GM12878 (cell line): ENCODE measurements around the gene RESP18. TPM values are rescaled to one million over a fixed set of nuclear protein-coding genes. Genes with fewer than 3 reads are reported as not detected.

Experiments used
- ATAC-seq: fragments of 200-7000 bp; cut with Tn5 transposase; 3 replicates; pipeline ENCODE4 v1.9.1; 2020; ENCODE audit warnings: mild to moderate bottlenecking, moderate library complexity
- BruUV-seq: library from RNA; stranded (reverse); fragments of 400-500 nt; replicated peaks from 2 replicates; lab custom pipeline; 2021; lab: Mats Ljungman, UMichigan
- CTCF ChIA-PET: fragments of 300-600 bp; sonication (Branson Sonifier 250); formaldehyde crosslinking; extraction: SDS; loops from one replicate; lab custom pipeline; 2021; ENCODE audit warnings: inconsistent platforms; lab: Yijun Ruan, JAX
- POLR2A ChIA-PET: fragments of 350-600 bp; formaldehyde crosslinking; extraction: SDS; loops from one replicate; lab custom pipeline; 2021; ENCODE audit warnings: inconsistent platforms; lab: Charles Lee
- RAD21 ChIA-PET: fragments of 300-600 bp; sonication (Branson Sonifier 250); formaldehyde crosslinking; loops from one replicate; lab custom pipeline; 2023; ENCODE audit warnings: antibody characterized with exemption; ENCODE audit not compliant: unreplicated experiment; lab: Charles Lee
- SMC1A ChIA-PET: fragments of 300-600 bp; sonication (Branson Sonifier 250); formaldehyde crosslinking; loops from one replicate; lab custom pipeline; 2023; ENCODE audit not compliant: unreplicated experiment, uncharacterized antibody; lab: Charles Lee
- DNase-seq: peaks from one replicate; pipeline ENCODE4 v3.0.0-alpha.2; 2011; ENCODE audit warnings: low read depth, low spot score
- FAIRE-seq: peaks from 3 replicates; lab custom pipeline; 2011; peaks lifted over from hg19 to GRCh38; lab: Jason Lieb, UNC
- H2AFZ ChIP-seq: 2 replicates; pipeline ENCODE4 v1.6.0; 2011; ENCODE audit warnings: low read depth, low read length, control low read depth; ENCODE audit not compliant: control insufficient read depth
- H3K27ac ChIP-seq: 2 replicates; pipeline ENCODE4 v1.5.1; 2011; ENCODE audit warnings: control low read depth; ENCODE audit not compliant: control insufficient read depth, insufficient read depth
- H3K27me3 ChIP-seq, 2 experiments: replicated peaks in 1 of 2; 2 replicates each; pipeline versions ENCODE4 v1.6.0 to v1.6.1; 2011; ENCODE audit warnings: low read length in 1 of 2; ENCODE audit not compliant: control insufficient read depth in 2 of 2, insufficient read depth in 2 of 2
- H3K36me3 ChIP-seq, 2 experiments: 2 replicates each; pipeline ENCODE4 v1.5.1; 2011; ENCODE audit warnings: low read length in 1 of 2; ENCODE audit not compliant: control insufficient read depth in 2 of 2, insufficient read depth in 2 of 2
- H3K4me1 ChIP-seq: 2 replicates; pipeline ENCODE4 v1.6.1; 2011; ENCODE audit warnings: mild to moderate bottlenecking, low read length, moderate library complexity, mixed read lengths; ENCODE audit not compliant: control insufficient read depth, insufficient read depth
- H3K4me2 ChIP-seq: 2 replicates; pipeline ENCODE4 v1.6.0; 2011; ENCODE audit warnings: control low read depth; ENCODE audit not compliant: control insufficient read depth, insufficient read depth
- H3K4me3 ChIP-seq: fragments of 200-600 bp; sonication (generic); 2 replicates; pipeline ENCODE4 v1.5.1; 2016
- H3K79me2 ChIP-seq: 2 replicates; pipeline ENCODE4 v1.6.0; 2011; ENCODE audit warnings: low read length; ENCODE audit not compliant: control insufficient read depth, insufficient read depth
- H3K9ac ChIP-seq: 2 replicates; pipeline ENCODE4 v1.8.0; 2011; ENCODE audit warnings: low read length, control low read depth, mixed read lengths; ENCODE audit not compliant: control insufficient read depth, insufficient read depth
- H3K9me3 ChIP-seq: replicated peaks from 3 replicates; pipeline ENCODE4 v1.5.1; 2011; ENCODE audit warnings: mild to moderate bottlenecking, low read length; ENCODE audit not compliant: control insufficient read depth, insufficient read depth
- H4K20me1 ChIP-seq: 2 replicates; pipeline ENCODE4 v1.6.0; 2011; ENCODE audit not compliant: control insufficient read depth, insufficient read depth
- CBX5 ChIP-seq: sonication (generic); IDR thresholded peaks from 2 replicates; pipeline ENCODE4 v1.6.1; 2016; ENCODE audit warnings: low read depth, moderate library complexity, mild to moderate bottlenecking, inconsistent platforms
- ETV6 ChIP-seq, 2 experiments: fragments of 450-650 bp in 1 of 2; IDR thresholded peaks in 1 of 2; conservative IDR thresholded peaks in 1 of 2; 2 replicates each; pipeline ENCODE4 v1.6.1; 2014; ENCODE audit warnings: antibody characterized with exemption in 1 of 2, borderline replicate concordance in 1 of 2, low read depth in 1 of 2, mild to moderate bottlenecking in 1 of 2, moderate library complexity in 1 of 2
- FOS ChIP-seq: IDR thresholded peaks from 3 replicates; pipeline ENCODE4 v1.6.1; 2011; ENCODE audit warnings: borderline replicate concordance; ENCODE audit not compliant: insufficient read length; ENCODE audit errors: extremely low read depth
- GABPA ChIP-seq: IDR thresholded peaks from 2 replicates; pipeline ENCODE4 v1.6.1; 2014; ENCODE audit warnings: antibody characterized with exemption, low read depth, mild to moderate bottlenecking, inconsistent platforms
- IRF3 ChIP-seq: fragments of 450-650 bp; IDR thresholded peaks from 2 replicates; pipeline ENCODE4 v1.6.1; 2014; ENCODE audit warnings: mild to moderate bottlenecking
- JUNB ChIP-seq: IDR thresholded peaks from 2 replicates; pipeline ENCODE4 v1.6.1; 2016; ENCODE audit warnings: antibody characterized with exemption, mild to moderate bottlenecking
- MTA3 ChIP-seq: IDR thresholded peaks from 2 replicates; pipeline ENCODE4 v1.6.1; 2012; ENCODE audit warnings: low read length, inconsistent platforms, borderline replicate concordance
- NFIC ChIP-seq: IDR thresholded peaks from 2 replicates; pipeline ENCODE4 v1.6.1; 2012; ENCODE audit warnings: low read depth, mild to moderate bottlenecking, inconsistent platforms, low read length, moderate library complexity
- NFYA ChIP-seq: IDR thresholded peaks from 2 replicates; pipeline ENCODE4 v1.6.1; 2011; ENCODE audit warnings: low read depth, mild to moderate bottlenecking, low read length, improper control_type of control experiment, borderline replicate concordance
- NRF1 ChIP-seq: conservative IDR thresholded peaks from 2 replicates; pipeline ENCODE4 v1.6.1; 2011; ENCODE audit warnings: mild to moderate bottlenecking, low read depth, low read length, improper control_type of control experiment
- POLR2AphosphoS5 ChIP-seq: IDR thresholded peaks from 2 replicates; pipeline ENCODE4 v1.6.1; 2011; ENCODE audit warnings: mild to moderate bottlenecking, low read length, inconsistent platforms
- RELB ChIP-seq: fragments of 450-650 bp; IDR thresholded peaks from 2 replicates; pipeline ENCODE4 v1.6.1; 2017; ENCODE audit warnings: low read depth, mild to moderate bottlenecking, moderate library complexity
- REST ChIP-seq: IDR thresholded peaks from 2 replicates; pipeline ENCODE4 v1.6.1; 2012; ENCODE audit warnings: mild to moderate bottlenecking, low read depth, low read length
- SREBF1 ChIP-seq: IDR thresholded peaks from 2 replicates; pipeline ENCODE4 v1.6.1; 2012; ENCODE audit warnings: mild to moderate bottlenecking, low read length
- SREBF2 ChIP-seq: IDR thresholded peaks from 2 replicates; pipeline ENCODE4 v1.6.1; 2012; ENCODE audit warnings: mild to moderate bottlenecking, low read length
- STAT1 ChIP-seq: fragments of 450-650 bp; conservative IDR thresholded peaks from 2 replicates; pipeline ENCODE4 v1.6.1; 2014; ENCODE audit warnings: antibody characterized with exemption, mild to moderate bottlenecking
- TCF12 ChIP-seq: IDR thresholded peaks from 2 replicates; pipeline ENCODE4 v1.6.1; 2011; ENCODE audit warnings: low read depth, mild to moderate bottlenecking, low read length
- WRNIP1 ChIP-seq: IDR thresholded peaks from 2 replicates; pipeline ENCODE4 v1.6.1; 2011; ENCODE audit warnings: low read depth, low read length, improper control_type of control experiment, borderline replicate concordance
- ZSCAN29 ChIP-seq: fragments of 450-650 bp; IDR thresholded peaks from 2 replicates; pipeline ENCODE4 v1.6.1; 2017; ENCODE audit warnings: mild to moderate bottlenecking, moderate library complexity
- WGBS: methylation state at CpG from one replicate; pipeline ENCODE4 v1.1.6; 2016; ENCODE audit warnings: low lambda C conversion rate; ENCODE audit not compliant: insufficient replicate concordance, insufficient coverage; ENCODE audit errors: missing lambda C conversion rate; 5-methylcytosine and 5-hydroxymethylcytosine counted together
- in situ Hi-C: fragments of 300-500 bp; cut with MboI; formaldehyde crosslinking; loops from 9 replicates; pipeline ENCODE4 v1.14.3; 2018; ENCODE audit warnings: mixed read lengths
- intact Hi-C: fragments of 100-400 bp; cut with micrococcal nuclease; formaldehyde crosslinking; loops from one replicate; pipeline ENCODE4 v1.14.2; 2022; ENCODE audit not compliant: unreplicated experiment
- polyA plus RNA-seq, 11 experiments: library from polyadenylated mRNA; depleted of rRNA in 4 of 11; unstranded in 6 of 11; stranded (reverse) in 5 of 11; fragments of >200 nt; fragmentation: Nextera tagmentation in 4 of 11; fragmentation: Illumina TruSeq in 1 of 11; extraction: Ambion mirVana in 4 of 11; extraction: Trizol in 1 of 11; gene quantifications; 1 replicate in 1 of 11; 2 replicates in 10 of 11; pipeline versions ENCODE4 v1.2.1 to v1.2.3, GENCODE V29; 2011 to 2016; ENCODE audit warnings: inconsistent platforms in 2 of 11, missing spikeins in 2 of 11, low read depth in 1 of 11
- total RNA-seq, 4 experiments: library from RNA; depleted of rRNA in 3 of 4; stranded (reverse); fragments of >200 nt in 3 of 4; fragmentation: Illumina TruSeq in 1 of 4; extraction: Trizol in 1 of 4; gene quantifications; 2 replicates each; pipeline versions ENCODE4 v1.2.1 to v1.2.3, GENCODE V29; 2013 to 2021

The RESP18 gene
- total and polyA plus RNA-seq, 10 of the 15 experiments (the other 5 are each of a cell fraction or from before 2014, with no cell fraction given) = not detected

- no peak for FAIRE-seq
- POLR2A ChIA-PET = no interaction called here
Observed at GRCh38 chr2:219314804-219315468, 17.6 kb downstream of the RESP18 start.

More at GRCh38 chr2:219314804-219315468, 17.6 kb downstream of the RESP18 start:
- Histone ChIP-seq H3K36me3 (no peaks in the 10 kb centered on the region), H3K9me3 (no peaks in the 10 kb centered on the region), H3K4me3 (no peak overlapping the region), H3K4me1 (no peaks in the 10 kb centered on the region), H3K27me3 (no peaks in the 10 kb centered on the region), H3K9ac (no peak overlapping the region), H3K79me2 (no peaks in the 10 kb centered on the region), H3K27ac (no peak overlapping the region), H4K20me1 (no peaks in the 10 kb centered on the region), H2AFZ (no peak overlapping the region), H3K4me2 (no peak overlapping the region)
- RAD21 ChIA-PET = no interaction called here
- SMC1A ChIA-PET = interaction anchor here (0.6 kb wide), 1 partner anchor 343 kb away, joined by 3 read pairs; no protein-coding TSS in a partner anchor
- 65% methylated on average over 15 of the region's 16 CpGs for WGBS
- CTCF ChIA-PET = interaction anchor here (0.6 to 2.0 kb wide), 5 partner anchors 8 to 192 kb away, joined by 3 to 4 read pairs (median 4); no protein-coding TSS in a partner anchor
- intact Hi-C loops (no loop called here), in situ Hi-C loops (no loop called here)
- no peak for TF ChIP-seq CBX5
- no peak for TF ChIP-seq ZSCAN29
- no peak for TF ChIP-seq SREBF2
- no peak for TF ChIP-seq TCF12
- no peak for TF ChIP-seq FOS
- TF ChIP-seq STAT1 = no peak
- no peak for TF ChIP-seq NFIC
- no peak for TF ChIP-seq RELB
- TF ChIP-seq NFYA = no peak
- no peak for TF ChIP-seq REST
- no peak for TF ChIP-seq JUNB
- TF ChIP-seq NRF1 = no peak
- TF ChIP-seq GABPA = no peak
- TF ChIP-seq POLR2AphosphoS5 = no peak
- TF ChIP-seq WRNIP1 = no peak
- TF ChIP-seq IRF3 = no peak
- TF ChIP-seq ETV6 (conservative IDR thresholded peaks at IDR 0.05 in 1 of 2, IDR thresholded peaks at IDR 0.05 in 1 of 2; ENCODE audit: borderline replicate concordance in 1 of 2, low read depth in 1 of 2) = no peak
- no peak for TF ChIP-seq MTA3
- TF ChIP-seq SREBF1 = no peak
- ATAC-seq (no peak), DNase-seq (no peak)
- BruUV-seq = no TSS peak
